SKM-1 treated with dmso at 0.1 percent for 144 hours (cell line): ENCODE measurements around the gene DAZAP1.
"Not testable (repeated sequence)": the region's sequence is repeated elsewhere in the genome, so short reads cannot be mapped to it uniquely, and the experiment has no call there.

Experiments
- DNase-seq: peaks from one replicate; lab custom pipeline; 2025; ENCODE audit not compliant: unreplicated experiment; lab: John Stamatoyannopoulos, UW

DAZAP1 gene

DNA sequence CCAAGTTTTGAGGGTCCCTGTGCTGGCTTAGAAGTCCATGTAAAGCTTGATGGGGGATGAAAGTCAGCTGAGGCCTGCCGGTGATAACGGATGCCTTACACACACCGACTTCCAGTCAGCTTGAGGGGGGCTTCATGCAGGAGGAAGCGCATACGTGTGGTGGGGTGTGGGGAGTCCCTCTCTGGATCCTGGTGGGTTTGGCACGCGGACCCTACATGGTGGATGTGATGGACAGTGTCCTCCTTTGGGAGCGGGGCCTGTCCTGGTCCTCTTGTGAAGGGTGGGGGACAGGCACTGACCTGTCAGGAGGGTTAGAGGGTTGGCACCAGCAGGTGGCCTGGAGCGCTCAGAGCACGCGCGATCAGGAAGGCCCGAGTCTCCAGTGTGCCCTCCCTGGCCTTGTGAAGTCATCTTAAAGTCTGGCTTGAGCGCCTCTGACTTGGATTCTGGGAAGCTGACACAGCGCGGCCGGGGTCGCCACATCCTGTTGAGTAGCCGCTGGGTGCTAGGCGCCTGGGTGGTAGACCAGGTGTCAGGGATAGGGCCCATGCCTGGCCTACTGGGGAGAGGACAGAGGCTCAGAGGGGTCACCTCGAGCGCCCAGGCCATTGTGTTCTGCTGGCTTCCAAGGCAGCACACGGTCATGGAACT lies 2.9 kb downstream of the DAZAP1 start:
- DNase-seq, result no peak

DNA sequence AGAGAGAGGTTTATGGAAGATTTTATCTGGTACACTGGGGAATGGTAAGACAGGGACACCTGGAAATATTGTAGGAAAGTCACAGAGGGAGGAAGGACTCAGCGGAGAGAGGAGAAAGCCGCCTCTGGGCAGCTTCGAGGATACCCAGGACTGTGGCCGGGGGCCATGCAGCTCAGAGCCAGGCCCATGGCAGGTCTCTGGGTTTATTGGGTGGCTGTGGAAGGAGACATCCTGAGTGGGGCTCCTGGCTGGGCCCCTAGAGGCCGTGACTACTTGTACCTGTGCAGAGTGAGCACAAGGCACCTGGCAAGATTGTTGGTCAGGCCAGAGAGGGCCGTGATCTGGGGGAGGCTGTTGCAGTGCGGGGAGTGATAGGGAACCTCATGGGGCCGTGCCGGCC lies 3.4 kb downstream of the DAZAP1 start:
- no peak for DNase-seq

DNA sequence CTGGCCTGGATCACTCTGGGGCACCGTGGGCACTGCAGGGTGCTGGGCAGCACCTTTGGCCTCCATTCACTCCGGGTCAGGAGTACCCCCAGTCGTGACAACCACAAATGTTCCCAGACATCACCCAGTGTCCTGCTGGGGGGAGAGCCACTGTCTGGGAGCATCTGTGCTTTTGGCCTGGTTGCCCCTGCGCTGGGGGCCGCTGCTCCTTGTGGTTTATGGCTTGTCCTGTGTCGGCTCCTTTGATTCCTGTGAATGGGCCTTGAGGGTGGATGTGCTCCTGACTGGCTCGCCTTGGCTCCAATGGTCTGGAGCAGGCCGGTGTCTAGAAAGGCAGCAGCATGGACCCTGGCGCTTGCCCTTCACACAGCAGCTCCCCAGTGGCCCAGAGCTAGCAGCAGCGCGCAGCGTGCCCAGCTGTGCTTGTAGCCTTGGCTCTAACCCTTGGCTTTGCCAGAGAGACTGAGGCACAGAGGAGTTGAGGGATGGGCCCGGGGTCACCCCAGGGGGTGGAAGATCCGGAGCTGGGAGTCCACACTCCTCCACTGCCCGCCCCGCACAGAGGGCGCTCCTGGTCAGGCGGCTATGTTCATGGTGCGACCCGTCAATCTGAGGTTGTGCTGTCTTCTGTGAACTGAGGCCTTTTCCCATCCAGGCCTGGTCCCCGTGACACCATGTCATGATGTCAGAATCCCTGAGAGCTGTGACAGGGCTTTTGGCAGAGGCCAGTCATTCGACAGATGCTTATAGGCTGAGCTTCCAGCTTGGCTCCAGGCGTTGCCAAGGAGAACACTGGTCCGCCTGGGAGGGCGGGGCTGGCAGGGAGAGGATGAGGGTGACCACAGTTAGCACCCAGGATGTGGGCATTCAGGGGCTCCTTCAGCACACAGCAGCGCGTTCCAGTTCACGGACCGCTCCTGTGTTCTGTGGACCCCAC lies 4.1 kb downstream of the DAZAP1 start:
- no peak for DNase-seq

DNA sequence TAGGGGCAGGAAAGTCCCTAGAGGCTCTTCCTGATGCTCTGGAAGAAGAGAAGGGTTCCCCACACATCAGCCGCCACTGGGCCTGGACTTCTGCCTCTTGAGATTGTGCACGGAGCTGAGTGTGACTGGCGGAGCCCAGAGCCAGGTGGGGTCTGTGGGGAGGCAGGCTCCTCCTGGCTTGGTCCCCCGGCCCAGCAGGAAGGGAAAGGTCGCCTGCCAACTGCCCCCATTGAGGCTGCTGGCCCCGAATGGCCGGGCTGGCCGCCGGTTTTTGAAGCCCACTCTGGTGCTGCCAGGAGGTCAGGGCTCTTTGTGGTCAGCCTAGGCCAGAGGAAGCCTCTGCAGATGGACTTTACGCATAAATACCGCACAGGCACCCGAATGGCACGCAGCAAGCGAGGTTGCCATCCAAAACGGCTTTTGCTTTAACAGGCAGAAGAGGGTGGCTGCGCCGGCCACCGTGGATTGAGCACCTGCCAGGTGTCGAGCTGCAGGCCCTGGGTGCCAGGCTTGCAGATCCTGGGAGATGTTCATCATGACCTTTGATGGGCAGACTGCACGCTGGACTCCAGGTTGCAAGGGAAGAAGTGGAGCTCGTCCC lies 5.0 kb downstream of the DAZAP1 start:
- no peak for DNase-seq

DNA sequence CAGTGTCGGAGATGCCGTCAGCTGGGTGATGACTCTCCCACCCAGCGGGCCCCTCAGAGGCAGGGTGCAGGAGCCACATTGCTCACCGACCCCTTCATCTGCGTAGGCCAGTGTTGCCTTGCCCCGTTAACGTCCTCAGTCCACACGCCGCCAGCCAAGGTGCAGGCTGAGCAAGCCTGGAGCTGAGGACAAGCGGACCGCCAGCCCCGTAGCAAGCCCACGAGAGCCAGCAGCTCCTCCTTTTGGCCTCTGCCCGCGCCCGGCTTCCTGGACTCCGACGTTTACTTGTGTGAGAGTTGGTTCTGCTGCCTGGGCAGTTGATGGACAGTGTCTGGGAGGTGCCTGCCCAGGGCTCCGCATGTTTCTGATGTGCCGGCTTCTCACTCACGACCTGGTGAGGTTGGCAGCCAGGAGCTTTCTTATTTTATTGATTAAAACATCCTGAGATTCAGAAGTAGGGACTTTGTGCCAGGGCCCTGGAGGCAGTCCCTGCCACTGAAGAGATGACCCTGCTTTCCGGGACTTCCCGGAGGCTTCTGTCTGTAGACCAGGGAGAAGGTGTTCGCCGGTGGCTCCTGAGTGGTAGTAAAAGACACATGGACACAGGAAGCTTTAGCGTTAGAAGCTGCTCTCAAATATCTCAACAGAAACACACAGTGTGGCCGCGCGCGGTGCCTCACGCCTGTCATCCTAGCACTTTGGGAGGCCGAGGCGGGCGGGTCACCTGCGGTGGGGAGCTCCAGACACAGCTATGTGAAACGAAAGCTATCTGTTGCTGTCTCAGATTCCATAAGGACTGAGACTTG lies 5.8 kb downstream of the DAZAP1 start:
- DNase-seq, result no peak

DNA sequence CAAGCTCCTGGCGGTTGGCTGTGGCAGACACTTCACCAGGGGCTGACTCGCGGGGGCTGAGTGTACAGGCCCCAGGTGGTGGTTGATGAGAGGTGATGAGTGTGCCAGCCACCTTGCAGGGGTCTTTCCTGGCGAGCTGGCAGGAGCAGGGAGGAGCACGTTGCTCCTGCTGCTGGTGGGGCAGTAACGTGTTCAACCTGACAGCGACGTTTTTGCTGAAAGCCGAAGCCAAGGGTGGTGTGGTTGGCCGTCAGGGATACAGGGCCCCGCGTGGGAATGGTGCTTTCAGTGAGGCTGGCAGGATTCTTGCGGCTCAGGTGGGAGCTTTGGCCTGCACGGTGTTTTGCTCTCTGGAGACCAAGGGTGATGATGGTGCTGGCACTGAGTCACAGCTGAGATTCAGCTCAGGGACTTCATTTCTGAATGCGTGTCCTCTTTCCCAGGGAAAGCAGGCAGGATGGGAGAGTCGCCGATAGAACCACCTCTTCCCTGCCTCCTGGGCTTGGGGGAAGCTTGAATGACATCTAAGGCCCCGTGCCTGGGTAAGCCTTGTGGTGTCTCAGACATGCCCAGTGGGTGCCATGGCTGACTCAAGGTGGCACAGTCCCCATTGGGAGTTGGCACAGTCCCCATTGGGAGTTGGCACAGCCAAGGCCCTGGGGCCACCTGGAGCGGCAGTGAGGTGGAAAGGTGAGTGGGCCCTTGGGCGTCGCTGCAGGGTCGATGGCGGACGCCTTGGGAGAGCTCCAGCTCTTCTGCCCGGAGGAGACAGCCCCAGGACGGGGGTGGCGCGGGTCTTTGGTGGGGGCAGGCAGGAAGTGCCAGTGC lies 8.8 kb downstream of the DAZAP1 start:
- DNase-seq, result no peak

DNA sequence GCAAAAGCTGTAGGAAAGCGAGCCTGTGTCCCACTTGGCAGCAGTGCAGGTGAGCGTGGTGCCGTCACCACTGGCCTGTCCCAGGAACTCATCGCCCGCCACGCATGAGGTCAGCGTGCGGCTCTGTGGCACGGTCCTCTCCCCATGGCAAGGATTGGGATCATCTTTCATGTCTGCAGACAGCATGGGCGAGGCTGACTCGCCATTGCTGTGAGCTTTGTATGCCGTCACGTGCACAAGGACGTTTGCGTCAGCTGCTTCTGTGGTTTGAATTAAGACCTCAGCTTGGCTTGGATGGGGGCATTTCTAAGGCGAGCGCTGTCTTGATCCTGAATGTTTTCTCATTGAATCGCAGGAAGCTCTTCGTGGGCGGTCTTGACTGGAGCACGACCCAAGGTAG lies 9.8 kb downstream of the DAZAP1 start:
- no peak for DNase-seq

DNA sequence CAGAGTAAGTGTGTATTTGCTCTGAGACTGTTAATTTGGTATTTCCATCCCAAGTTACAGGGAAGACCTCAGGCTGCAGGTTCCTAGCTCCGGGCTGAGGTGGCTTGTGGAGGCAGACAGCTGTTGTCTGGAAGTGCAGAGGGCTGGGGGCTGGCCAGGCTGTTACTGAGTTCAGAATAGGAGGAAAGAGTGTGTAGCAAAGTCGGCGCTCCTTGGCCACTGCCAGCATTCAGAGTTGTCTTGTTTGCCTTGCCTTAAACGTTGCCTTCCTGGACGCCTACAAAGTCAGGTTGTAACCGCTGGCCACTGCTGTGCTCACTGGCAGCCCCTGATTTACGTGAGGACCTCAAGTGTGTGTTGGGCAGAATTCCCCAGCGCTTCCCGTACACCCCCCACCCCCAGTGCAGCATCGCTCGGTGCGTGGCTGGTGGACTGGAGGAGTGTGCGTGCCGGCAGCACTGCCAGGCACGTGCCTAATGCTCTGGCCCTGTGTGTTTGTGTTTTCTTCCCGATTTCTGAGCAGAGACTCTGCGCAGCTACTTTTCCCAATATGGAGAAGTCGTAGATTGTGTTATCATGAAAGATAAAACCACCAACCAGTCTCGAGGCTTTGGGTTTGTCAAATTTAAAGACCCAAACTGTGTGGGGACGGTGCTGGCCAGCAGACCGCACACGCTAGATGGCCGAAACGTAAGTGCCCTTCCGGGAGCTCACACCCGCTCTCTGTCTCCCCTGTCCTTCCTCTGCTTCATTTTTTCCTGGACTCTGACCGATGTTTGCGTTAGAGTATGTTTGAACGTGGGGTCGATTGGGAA lies 10.5 kb downstream of the DAZAP1 start:
- no peak for DNase-seq

DNA sequence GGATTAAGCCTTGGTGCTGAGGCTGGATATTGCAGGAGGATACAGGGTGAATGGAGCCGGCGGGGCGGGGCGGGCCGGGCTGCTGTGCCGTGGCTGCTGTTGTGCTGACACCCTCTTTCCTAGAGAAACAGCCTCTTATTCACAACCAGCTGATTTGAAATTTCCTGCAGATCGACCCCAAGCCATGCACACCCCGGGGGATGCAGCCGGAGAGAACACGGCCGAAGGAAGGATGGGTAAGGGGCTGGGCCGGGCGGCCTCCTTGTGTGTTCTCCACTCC lies 11.1 kb downstream of the DAZAP1 start:
- no peak for DNase-seq

DNA sequence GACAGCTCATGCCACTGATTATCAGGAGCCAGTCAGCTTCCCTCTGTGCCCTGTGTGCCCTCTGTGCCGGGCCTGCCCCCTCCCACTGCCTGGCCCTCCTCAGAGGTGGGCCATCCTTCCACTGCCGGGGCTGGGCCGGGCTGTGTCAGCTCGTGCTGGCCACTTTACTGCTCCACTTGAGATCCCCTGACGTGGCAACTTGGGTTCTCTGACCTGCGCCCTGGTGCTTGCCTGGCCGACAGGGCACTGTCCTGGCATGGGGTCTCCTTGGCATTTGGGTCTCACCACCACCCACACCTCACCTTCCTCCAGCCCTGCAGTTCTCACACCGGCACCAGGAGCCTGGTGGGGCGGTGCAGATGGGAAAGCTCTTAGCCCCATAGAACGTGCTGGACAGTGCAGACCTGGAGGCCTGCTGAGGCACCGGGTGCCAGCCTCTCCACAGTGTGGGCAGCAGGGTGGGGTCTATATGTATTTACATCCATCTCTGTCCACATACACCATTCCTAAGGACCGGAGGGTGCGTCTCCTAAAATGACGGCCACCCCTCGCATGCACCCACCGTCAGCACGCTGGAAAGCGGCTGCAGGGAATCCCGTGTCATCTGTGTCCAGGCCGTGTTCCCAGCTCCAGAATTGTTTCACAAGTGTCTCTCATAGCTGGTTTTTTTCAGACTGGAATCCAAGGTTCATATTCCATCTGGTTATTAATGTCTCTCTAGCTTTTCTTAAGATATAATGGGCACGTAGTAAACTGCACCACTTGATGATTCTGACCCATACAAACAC lies 11.8 kb downstream of the DAZAP1 start:
- DNase-seq, result no peak

DNA sequence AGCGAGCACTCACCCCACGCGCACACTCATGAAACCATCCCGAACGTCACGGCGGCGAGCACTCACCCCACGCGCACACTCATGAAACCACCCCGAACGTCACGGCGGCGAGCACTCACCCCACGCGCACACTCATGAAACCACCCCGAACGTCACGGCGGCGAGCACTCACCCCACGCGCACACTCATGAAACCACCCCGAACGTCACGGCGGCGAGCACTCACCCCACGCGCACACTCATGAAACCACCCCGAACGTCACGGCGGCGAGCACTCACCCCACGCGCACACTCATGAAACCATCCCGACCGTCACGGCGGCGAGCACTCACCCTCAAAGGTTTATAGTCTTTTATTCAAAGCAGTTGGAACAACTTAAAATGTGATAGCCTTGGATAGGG lies 12.7 kb downstream of the DAZAP1 start:
- DNase-seq, result not testable (repeated sequence)

DNA sequence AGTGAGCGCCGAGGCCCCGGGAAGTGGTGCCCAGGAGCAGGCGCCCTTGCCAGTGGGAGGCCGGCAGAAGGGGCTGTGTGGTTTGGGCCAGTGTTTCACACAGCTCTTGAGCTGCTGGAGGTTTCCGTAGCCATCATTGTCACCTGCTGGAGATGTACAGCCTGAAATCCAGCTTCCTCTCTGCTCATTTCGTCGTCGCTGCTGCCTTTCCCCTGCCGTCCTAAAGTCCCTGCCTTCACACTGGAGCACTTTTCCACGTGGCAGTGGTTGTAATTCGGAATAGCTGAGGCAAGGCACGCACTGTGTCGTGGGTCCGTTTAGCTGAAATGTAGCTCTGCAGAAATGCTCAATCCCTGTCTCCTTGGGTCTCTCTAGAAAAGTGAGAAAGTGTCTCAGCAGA lies 13.2 kb downstream of the DAZAP1 start:
- no peak for DNase-seq

DNA sequence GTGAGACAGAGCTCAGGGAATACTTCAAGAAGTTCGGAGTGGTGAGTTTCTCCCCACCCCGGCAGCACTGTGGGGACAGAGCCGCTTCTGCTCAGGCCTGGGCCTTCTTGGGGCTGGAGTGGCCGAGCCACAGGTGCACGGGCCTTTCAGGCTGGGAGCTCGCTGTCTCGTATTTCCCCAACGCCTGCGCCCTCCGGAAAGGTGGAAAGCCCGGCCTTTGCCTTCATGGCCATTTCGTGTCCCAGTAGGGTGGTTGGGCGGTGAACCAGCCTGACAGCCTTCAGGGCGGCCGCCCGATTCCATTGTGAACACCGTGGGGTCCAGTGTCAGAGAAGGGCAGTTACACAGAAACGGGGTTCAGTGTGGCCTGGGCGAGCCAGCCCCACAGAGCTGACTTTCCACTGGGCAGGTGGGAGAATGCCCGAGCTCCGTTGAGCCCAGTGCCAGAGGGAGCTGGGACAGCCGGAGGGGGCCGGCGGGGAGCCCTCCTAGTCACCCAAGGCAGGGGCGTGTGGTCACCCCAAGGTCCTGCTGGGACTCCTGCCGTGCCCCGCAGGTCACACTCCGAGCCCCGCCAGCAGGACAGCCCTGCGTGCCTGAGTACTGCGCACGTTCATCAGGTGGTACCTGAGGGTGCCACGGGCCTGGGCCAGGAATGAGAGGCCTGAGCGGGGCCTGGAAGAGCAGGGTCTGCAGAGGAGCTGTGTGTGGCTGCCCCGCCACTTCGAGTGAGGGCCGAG lies 14.0 kb downstream of the DAZAP1 start:
- no peak for DNase-seq

DNA sequence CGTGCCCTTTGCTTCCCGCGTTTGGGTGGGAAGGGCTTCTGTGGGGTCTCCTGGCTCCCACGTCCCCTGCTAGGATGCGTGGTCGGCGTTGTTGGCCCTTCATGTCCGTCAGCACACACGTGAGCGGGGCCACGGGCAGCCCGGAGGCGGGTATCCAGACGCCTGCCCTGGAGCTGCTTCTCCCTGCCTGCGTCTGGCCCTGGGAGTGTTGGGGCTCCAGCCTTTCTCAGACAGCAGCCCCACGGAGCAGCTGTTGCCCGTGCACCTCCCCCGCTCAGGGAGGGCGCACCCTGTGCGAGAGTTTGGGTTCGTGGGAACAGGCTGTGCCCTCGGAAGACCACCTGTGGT lies 14.5 kb downstream of the DAZAP1 start:
- no peak for DNase-seq

DNA sequence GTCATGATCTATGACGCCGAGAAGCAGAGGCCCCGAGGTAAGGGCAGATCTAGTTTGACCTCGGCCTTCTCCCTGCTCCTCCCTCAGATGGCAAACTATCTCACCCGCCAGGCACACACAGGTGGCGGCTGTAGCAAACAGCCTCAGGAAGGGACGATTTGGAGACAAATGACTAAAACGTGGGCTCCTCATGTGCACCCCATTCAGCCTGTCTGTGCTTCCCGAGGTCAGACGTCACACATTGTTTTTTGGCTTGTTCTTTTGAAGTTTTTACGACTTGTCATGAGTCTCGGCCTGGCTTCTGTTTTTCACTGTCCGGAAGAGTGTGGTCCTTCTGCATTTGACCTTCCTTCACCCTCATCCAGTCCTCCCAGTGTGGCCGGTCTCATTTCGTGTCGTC lies 15.0 kb downstream of the DAZAP1 start:
- DNase-seq, result no peak

DNA sequence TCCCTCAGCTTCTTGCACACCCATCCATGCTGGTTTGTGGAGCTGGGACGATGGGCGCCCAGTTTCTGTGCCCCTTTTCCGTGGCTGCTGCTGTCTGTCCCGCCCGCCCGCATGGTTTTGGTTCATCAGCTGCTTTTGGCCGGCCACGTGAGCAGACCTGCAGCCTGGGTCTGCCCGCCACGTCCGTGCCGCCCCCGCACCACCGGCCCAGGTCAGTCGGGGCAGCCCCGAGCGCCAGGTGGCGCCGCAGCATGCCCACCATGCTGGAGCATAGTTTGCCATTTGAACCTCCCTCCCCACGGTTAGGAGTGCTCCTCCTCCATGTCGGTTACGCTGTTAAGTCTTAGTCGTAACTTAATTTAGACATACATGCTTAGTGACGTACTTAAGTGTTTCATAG lies 15.6 kb downstream of the DAZAP1 start:
- no peak for DNase-seq

DNA sequence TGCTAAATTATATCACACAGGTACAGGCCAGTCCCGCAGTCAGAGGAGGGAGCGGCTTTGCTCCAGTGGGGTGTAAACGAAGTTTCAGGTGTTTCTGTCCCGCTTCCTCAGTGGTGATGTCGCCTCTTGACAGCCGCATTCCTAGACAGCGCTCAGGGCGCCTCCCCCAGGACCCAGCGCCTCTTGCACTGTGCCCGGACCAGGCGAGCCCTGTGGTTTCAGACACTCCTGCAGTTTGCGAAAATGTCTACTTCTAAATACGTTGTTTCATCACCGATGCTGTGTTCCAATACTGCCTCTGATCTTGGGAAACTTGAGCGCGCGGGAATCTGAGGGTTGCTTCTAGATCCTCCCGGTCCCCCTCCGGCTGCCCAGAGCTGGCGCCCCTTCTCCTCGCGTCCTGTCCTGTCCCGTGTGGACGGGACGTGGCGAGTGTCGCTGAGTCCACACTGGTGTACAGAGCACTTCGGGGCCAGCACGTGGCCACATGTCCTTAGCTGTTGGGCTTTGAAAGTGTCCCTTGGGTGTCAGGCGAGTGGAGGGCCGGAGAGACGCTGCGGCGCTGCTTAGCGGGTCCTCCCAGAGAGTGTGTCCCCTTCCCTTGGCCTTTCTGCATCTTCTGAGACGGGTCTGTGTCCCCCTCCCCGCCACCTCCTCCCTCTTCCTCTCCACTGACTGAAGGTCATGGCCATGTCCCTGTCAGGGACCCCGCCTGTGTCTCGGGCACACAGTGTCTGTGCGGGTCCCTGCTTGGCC lies 16.2 kb downstream of the DAZAP1 start:
- no peak for DNase-seq
